HUES6 (cell line): ENCODE results near the gene INTS2.

Experiments
- H3K27ac ChIP-seq: 2 replicates; pipeline ENCODE4 v1.7.0; 2013; ENCODE audit warnings: low read depth, mild to moderate bottlenecking, low read length, inconsistent platforms
- H3K27me3 ChIP-seq: 2 replicates; pipeline ENCODE4 v1.6.1; 2013; ENCODE audit warnings: low read length; ENCODE audit not compliant: control insufficient read depth, insufficient read depth
- H3K36me3 ChIP-seq: 2 replicates; pipeline ENCODE4 v1.6.1; 2013; ENCODE audit warnings: low read length; ENCODE audit not compliant: control insufficient read depth, insufficient read depth
- H3K4me1 ChIP-seq: 2 replicates; pipeline ENCODE4 v1.6.1; 2013; ENCODE audit warnings: low read length; ENCODE audit not compliant: control insufficient read depth, insufficient read depth
- H3K4me3 ChIP-seq: 2 replicates; pipeline ENCODE4 v1.5.1; 2013; ENCODE audit warnings: low read depth, low read length
- H3K9ac ChIP-seq: one replicate; pipeline ENCODE4 v1.6.1; 2013; ENCODE audit warnings: mild to moderate bottlenecking, low read length
- H3K9me3 ChIP-seq: 2 replicates; pipeline ENCODE4 v1.6.1; 2013; ENCODE audit warnings: low read depth, low read length; ENCODE audit not compliant: control insufficient read depth, insufficient read depth

INTS2 gene

GRCh38 chr17:61927208-61928100, at the start of gene INTS2:
INTS2 (minus strand) TSS chr17:61927982; CDS start chr17:61926644, 1,338 bp downstream.
- no peaks in the 10 kb centered on the region for H3K9me3 ChIP-seq
- peak within 1 kb of the TSS; percentile 90 for H3K9ac ChIP-seq
- H3K4me1 ChIP-seq: peaks cover 4% of the 10 kb centered on the region; the same call in 1 of the 2 replicates
- H3K4me3 ChIP-seq: peak within 1 kb of the TSS; percentile 92
- peaks cover 12% of the 10 kb centered on the region for H3K36me3 ChIP-seq
- peak within 1 kb of the TSS; percentile 81 for H3K27ac ChIP-seq
- no peaks in the 10 kb centered on the region for H3K27me3 ChIP-seq

GRCh38 chr17:61974115-61974514, 46.3 kb upstream of the INTS2 start:
- Histone ChIP-seq H3K27me3 (no peaks in the 10 kb centered on the region), H3K36me3 (peaks cover 62% of the 10 kb centered on the region), H3K4me1 (peaks cover 3% of the 10 kb centered on the region; the same call in 1 of the 2 replicates), H3K4me3 (no peak overlapping the region), H3K27ac (no peak overlapping the region), H3K9me3 (no peaks in the 10 kb centered on the region), H3K9ac (no peak overlapping the region)

- peaks cover 63% of the 10 kb centered on the region for H3K36me3 ChIP-seq
- no peak overlapping the region for H3K9ac ChIP-seq
- H3K27me3 ChIP-seq: no peaks in the 10 kb centered on the region
- no peaks in the 10 kb centered on the region for H3K9me3 ChIP-seq
- no peak overlapping the region for H3K4me3 ChIP-seq
- H3K27ac ChIP-seq: no peak overlapping the region
- H3K4me1 ChIP-seq: peaks cover 3% of the 10 kb centered on the region; the same call in 1 of the 2 replicates
These were observed 44.5 kb upstream of the INTS2 start for GRCh38 chr17:61972311-61972710.

- Histone ChIP-seq H3K27ac (no peak overlapping the region), H3K4me1 (peaks cover 3% of the 10 kb centered on the region; the same call in 1 of the 2 replicates), H3K9ac (no peak overlapping the region), H3K4me3 (no peak overlapping the region), H3K27me3 (no peaks in the 10 kb centered on the region), H3K36me3 (peaks cover 72% of the 10 kb centered on the region), H3K9me3 (no peaks in the 10 kb centered on the region)
These were observed 42.2 kb upstream of the INTS2 start for GRCh38 chr17:61970030-61970429.

GRCh38 chr17:61968757-61969156, 41.0 kb upstream of the INTS2 start:
- no peak overlapping the region for H3K4me3 ChIP-seq

GRCh38 chr17:61967729-61968128, 39.9 kb upstream of the INTS2 start:
- Histone ChIP-seq H3K4me3 (no peak overlapping the region), H3K4me1 (peaks cover 3% of the 10 kb centered on the region; the same call in 1 of the 2 replicates), H3K9me3 (no peaks in the 10 kb centered on the region), H3K36me3 (peaks cover 88% of the 10 kb centered on the region), H3K27me3 (no peaks in the 10 kb centered on the region), H3K9ac (no peak overlapping the region), H3K27ac (no peak overlapping the region)

More at GRCh38 chr17:61968757-61969156, 41.0 kb upstream of the INTS2 start:
- H3K36me3 ChIP-seq: peaks cover 81% of the 10 kb centered on the region
- no peaks in the 10 kb centered on the region for H3K9me3 ChIP-seq
- H3K9ac ChIP-seq: no peak overlapping the region
- no peaks in the 10 kb centered on the region for H3K27me3 ChIP-seq
- H3K27ac ChIP-seq: no peak overlapping the region
- H3K4me1 ChIP-seq: peaks cover 3% of the 10 kb centered on the region; the same call in 1 of the 2 replicates

GRCh38 chr17:61966191-61966590, 38.4 kb upstream of the INTS2 start:
- H3K9me3 ChIP-seq: no peaks in the 10 kb centered on the region

GRCh38 chr17:61955619-61956018, 27.8 kb upstream of the INTS2 start:
- no peak overlapping the region for H3K9ac ChIP-seq
- H3K36me3 ChIP-seq: peaks cover 82% of the 10 kb centered on the region
- H3K4me3 ChIP-seq: no peak overlapping the region
- no peaks in the 10 kb centered on the region for H3K4me1 ChIP-seq
- H3K27me3 ChIP-seq: no peaks in the 10 kb centered on the region
- H3K9me3 ChIP-seq: no peaks in the 10 kb centered on the region
- no peak overlapping the region for H3K27ac ChIP-seq

More at GRCh38 chr17:61966191-61966590, 38.4 kb upstream of the INTS2 start:
- H3K4me3 ChIP-seq: no peak overlapping the region
- no peaks in the 10 kb centered on the region for H3K4me1 ChIP-seq
- H3K36me3 ChIP-seq: peaks cover 89% of the 10 kb centered on the region
- no peaks in the 10 kb centered on the region for H3K27me3 ChIP-seq
- H3K27ac ChIP-seq: no peak overlapping the region
- no peak overlapping the region for H3K9ac ChIP-seq

GRCh38 chr17:61947367-61948078, 19.7 kb upstream of the INTS2 start:
- Histone ChIP-seq H3K36me3 (peaks cover 83% of the 10 kb centered on the region), H3K27ac (no peak overlapping the region), H3K9ac (no peak overlapping the region), H3K4me3 (no peak overlapping the region), H3K4me1 (no peaks in the 10 kb centered on the region), H3K27me3 (no peaks in the 10 kb centered on the region), H3K9me3 (no peaks in the 10 kb centered on the region)

GRCh38 chr17:61946359-61946758, 18.6 kb upstream of the INTS2 start:
- Histone ChIP-seq H3K4me3 (no peak overlapping the region), H3K27me3 (no peaks in the 10 kb centered on the region), H3K9me3 (no peaks in the 10 kb centered on the region), H3K27ac (no peak overlapping the region), H3K4me1 (no peaks in the 10 kb centered on the region), H3K36me3 (peaks cover 72% of the 10 kb centered on the region), H3K9ac (no peak overlapping the region)

GRCh38 chr17:61943117-61943516, 15.3 kb upstream of the INTS2 start:
- Histone ChIP-seq H3K4me3 (no peak overlapping the region), H3K27ac (no peak overlapping the region), H3K36me3 (peaks cover 44% of the 10 kb centered on the region), H3K4me1 (no peaks in the 10 kb centered on the region), H3K9ac (no peak overlapping the region), H3K27me3 (no peaks in the 10 kb centered on the region), H3K9me3 (no peaks in the 10 kb centered on the region)
